Nephron (organoid): ENCODE results near the gene GRPEL1.
"Not testable (repeated sequence)": the region's sequence is repeated elsewhere in the genome, so short reads cannot be mapped to it uniquely, and the experiment has no call there.

Experiments
- H3K27ac Mint-ChIP-seq, 3 experiments: 2 replicates each; pipeline ENCODE4 v1.8.0; 2020; ENCODE audit warnings: mixed read lengths in 3 of 3, mild to moderate bottlenecking in 2 of 3, moderate library complexity in 1 of 3
- H3K27me3 Mint-ChIP-seq: 2 replicates; pipeline ENCODE4 v1.8.0; 2021; ENCODE audit warnings: low read depth, mild to moderate bottlenecking, moderate library complexity, mixed read lengths
- H3K36me3 Mint-ChIP-seq: 2 replicates; pipeline ENCODE4 v1.8.0; 2020; ENCODE audit warnings: low read depth, mixed read lengths
- H3K4me1 Mint-ChIP-seq: 2 replicates; pipeline ENCODE4 v1.8.0; 2020; ENCODE audit warnings: mixed read lengths
- H3K4me3 Mint-ChIP-seq, 3 experiments: 2 replicates each; pipeline ENCODE4 v1.8.0; 2020; ENCODE audit warnings: mild to moderate bottlenecking in 3 of 3, mixed read lengths in 3 of 3, moderate library complexity in 2 of 3
- H3K9me3 Mint-ChIP-seq: 2 replicates; pipeline ENCODE4 v1.8.0; 2020; ENCODE audit warnings: mixed read lengths
- TF ChIP-seq, protein P1 (sequence below), 3 experiments: fragments of 200-600 bp; sonication (generic); IDR thresholded peaks; one replicate each; pipeline ENCODE4 v1.5.0; 2021; ENCODE audit warnings: antibody characterized with exemption in 3 of 3; ENCODE audit not compliant: unreplicated experiment in 3 of 3

GRPEL1 gene

DNA sequence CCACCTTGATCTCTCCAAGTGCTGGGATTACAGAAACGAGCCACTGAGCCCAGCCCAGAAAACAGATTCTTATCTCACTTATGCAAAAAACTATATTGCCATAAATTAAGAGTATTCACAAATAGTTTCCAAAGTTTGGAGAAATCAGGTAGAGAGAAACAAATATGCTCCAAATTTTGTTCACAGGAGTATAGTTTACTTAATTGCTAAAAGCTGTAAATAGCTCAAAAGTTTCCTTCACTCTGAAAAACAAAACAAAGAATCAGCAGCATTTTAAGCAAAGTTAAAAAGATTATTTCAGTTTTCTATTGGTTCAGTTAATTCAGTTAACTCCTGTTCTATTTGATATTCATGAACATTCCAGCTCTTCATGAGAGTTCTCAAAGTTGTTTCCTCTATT, 18.5 kb upstream of the GRPEL1 start:
- no peak overlapping the region for H3K27ac Mint-ChIP-seq
- H3K4me1 Mint-ChIP-seq = peaks cover 16% of the 10 kb centered on the region
- peaks cover 10% of the 10 kb centered on the region for H3K9me3 Mint-ChIP-seq
- TF ChIP-seq, protein P1, sequence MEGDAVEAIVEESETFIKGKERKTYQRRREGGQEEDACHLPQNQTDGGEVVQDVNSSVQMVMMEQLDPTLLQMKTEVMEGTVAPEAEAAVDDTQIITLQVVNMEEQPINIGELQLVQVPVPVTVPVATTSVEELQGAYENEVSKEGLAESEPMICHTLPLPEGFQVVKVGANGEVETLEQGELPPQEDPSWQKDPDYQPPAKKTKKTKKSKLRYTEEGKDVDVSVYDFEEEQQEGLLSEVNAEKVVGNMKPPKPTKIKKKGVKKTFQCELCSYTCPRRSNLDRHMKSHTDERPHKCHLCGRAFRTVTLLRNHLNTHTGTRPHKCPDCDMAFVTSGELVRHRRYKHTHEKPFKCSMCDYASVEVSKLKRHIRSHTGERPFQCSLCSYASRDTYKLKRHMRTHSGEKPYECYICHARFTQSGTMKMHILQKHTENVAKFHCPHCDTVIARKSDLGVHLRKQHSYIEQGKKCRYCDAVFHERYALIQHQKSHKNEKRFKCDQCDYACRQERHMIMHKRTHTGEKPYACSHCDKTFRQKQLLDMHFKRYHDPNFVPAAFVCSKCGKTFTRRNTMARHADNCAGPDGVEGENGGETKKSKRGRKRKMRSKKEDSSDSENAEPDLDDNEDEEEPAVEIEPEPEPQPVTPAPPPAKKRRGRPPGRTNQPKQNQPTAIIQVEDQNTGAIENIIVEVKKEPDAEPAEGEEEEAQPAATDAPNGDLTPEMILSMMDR (IDR thresholded peaks at IDR 0.05; ENCODE audit: unreplicated experiment in 3 of 3) = no peak
- H3K4me3 Mint-ChIP-seq = no peak overlapping the region
- H3K36me3 Mint-ChIP-seq = no peaks in the 10 kb centered on the region
- peaks cover 8% of the 10 kb centered on the region for H3K27me3 Mint-ChIP-seq

DNA sequence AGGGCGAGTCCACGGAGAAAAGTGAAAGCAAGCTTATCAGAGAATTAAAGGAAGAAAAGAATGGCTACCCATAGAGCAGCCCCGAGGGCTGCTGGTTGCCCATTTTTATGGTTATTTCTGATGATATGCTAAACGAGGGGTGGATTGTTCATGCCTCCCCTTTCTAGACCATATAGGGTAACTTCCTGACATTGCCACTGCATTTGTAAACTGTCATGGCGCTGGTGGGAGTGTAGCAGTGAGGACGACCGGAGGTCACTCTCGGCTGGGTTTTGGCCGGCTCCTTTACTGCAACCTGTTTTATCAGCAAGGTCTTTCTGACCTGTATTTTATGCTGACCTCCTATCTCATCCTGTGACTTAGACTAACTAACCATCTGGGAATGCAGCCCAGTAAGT, 16.7 kb upstream of the GRPEL1 start:
- H3K36me3 Mint-ChIP-seq, H3K4me3 Mint-ChIP-seq, H3K4me1 Mint-ChIP-seq, H3K27ac Mint-ChIP-seq: not testable (repeated sequence)
- H3K9me3 Mint-ChIP-seq = peaks cover 24% of the 10 kb centered on the region
- H3K27me3 Mint-ChIP-seq = peaks cover 12% of the 10 kb centered on the region

DNA sequence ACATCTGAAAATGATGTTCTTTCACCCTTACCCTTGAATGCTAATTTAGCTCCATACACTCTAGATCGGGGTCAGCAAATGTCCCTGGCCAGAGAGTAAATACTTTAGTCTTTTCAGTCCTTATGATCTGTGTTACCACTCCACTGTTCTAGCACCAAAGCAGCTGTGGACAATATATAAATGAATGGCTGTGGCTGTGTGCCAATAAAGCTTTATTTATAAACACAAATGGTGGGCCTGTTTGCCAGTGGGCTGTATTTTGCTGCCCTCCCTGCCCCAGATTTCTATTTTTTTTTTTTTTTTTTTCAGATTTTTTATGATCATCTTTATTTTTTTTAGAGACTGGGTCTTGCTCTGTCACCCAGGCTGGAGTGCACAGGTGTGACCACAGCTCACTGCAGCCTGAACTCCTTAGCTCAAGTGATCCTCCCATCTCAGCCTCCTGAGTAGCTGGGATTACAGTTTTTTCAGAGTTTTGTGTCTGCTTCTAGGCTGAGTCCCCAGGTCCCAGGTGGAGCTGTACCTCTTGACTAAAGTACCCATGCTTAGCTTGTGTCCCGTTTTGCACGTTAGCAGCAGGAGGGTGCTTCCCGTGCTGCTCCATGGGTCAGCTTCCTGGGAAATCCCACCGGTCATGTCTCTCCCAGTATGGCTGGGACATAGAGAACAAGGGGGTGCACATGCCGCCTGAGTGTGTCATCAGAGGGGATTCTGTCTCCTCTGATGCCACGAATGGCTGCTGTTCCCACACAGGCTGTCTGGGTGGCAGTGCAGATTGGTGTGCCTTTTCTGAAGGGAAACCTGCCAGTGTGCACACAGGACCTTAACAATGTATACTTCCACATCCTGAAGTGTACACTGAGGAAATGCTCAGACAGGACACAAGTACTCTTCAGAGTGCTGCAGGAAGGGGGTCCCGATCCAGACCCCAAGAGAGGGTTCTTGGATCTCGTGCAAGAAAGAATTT, 16.0 kb upstream of the GRPEL1 start:
- TF ChIP-seq, protein P1 (IDR thresholded peaks at IDR 0.05; ENCODE audit: unreplicated experiment in 3 of 3) = no peak
- H3K27ac Mint-ChIP-seq = no peak overlapping the region
- H3K4me1 Mint-ChIP-seq = peaks cover 2% of the 10 kb centered on the region
- no peak overlapping the region for H3K4me3 Mint-ChIP-seq
- no peaks in the 10 kb centered on the region for H3K36me3 Mint-ChIP-seq
- H3K27me3 Mint-ChIP-seq = peaks cover 12% of the 10 kb centered on the region
- H3K9me3 Mint-ChIP-seq = peaks cover 28% of the 10 kb centered on the region

DNA sequence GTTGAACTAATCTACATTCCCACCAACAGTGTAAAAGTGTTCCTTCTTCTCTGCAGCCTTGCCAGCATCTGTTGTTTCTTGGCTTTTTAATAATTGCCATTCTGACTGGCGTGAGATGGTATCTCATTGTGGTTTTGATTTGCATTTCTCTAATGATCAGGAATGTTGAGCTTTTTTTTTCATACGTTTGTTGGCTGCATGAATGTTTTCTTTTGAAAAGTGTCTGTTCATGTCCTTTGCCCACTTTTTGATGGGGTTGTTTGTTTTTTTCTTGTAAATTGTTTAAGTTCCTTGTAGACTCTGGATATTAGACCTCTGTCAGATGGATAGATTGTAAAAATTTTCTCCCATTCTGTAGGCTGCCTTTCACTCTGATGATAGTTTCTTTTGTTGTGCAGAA, 12.0 kb upstream of the GRPEL1 start:
- Mint-ChIP-seq H3K27me3 (peaks cover 12% of the 10 kb centered on the region), H3K9me3 (peaks cover 20% of the 10 kb centered on the region)
- H3K4me3 Mint-ChIP-seq, H3K36me3 Mint-ChIP-seq, H3K4me1 Mint-ChIP-seq, H3K27ac Mint-ChIP-seq: not testable (repeated sequence)

DNA sequence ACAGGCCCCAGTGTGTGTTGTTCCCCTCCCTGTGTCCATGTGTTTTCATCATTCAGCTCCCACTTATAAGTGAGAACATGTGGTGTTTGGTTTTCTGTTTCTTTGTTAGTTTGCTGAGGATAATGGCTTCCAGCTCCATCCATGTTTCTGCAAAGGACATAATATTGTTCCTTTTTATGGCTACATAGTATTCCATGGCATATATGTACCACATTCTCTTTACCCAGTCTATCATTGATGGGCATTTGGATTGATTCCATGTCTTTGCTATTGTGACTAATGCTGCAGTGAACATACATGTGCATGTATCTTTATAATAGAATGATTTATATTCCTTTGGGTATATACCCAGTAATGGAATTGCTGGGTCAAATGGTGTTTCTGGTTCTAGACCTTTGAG, 11.6 kb upstream of the GRPEL1 start:
- H3K4me3 Mint-ChIP-seq, H3K4me1 Mint-ChIP-seq, H3K36me3 Mint-ChIP-seq, H3K27ac Mint-ChIP-seq: not testable (repeated sequence)
- Mint-ChIP-seq H3K27me3 (peaks cover 12% of the 10 kb centered on the region), H3K9me3 (peaks cover 19% of the 10 kb centered on the region)

DNA sequence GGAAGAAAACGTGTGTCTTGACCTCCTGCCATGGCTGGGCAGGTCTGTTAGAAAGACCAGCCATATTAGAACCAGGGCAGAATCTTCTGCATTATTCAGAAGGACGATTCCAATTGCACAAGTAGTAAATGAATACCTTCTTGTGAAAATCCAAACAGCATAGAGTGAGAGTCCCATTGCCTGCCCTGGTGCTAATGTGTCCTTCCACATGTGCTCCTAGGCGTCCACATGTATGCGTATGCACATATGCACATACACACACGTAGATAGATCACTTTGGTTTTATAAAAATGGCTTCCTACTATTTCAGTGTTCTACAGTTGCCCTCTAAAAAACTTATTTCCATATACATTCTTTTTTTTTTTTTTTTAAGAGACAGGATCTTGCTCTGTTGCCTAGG, 10.2 kb upstream of the GRPEL1 start:
- no peak overlapping the region for H3K27ac Mint-ChIP-seq
- H3K36me3 Mint-ChIP-seq = no peaks in the 10 kb centered on the region
- TF ChIP-seq, protein P1 (IDR thresholded peaks at IDR 0.05; ENCODE audit: unreplicated experiment in 3 of 3) = no peak

DNA sequence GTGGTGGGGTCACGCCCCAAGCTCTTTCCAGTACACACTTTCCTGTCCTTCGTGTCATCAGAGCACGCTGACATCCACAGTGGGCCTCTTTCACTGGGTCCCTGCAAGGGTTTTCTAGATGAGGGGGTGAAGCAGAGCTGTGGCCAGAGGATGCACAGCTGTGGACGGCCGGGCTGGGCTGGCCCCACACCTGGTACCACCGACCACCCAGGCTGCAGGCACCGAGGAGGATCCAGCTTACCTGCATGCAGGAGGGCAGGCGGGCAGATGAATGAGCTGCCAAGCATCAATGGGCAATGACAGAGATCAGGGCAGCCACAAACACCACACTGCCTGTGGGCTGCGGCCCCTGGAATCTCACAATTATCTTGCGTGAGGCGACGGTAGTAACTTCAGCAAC, 9.5 kb upstream of the GRPEL1 start:
- no peaks in the 10 kb centered on the region for H3K36me3 Mint-ChIP-seq
- TF ChIP-seq, protein P1 (IDR thresholded peaks at IDR 0.05; ENCODE audit: unreplicated experiment in 3 of 3) = no peak
- H3K4me3 Mint-ChIP-seq = no peak overlapping the region
- peaks cover 5% of the 10 kb centered on the region for H3K4me1 Mint-ChIP-seq
- peaks cover 19% of the 10 kb centered on the region for H3K9me3 Mint-ChIP-seq
- H3K27me3 Mint-ChIP-seq = peaks cover 8% of the 10 kb centered on the region
- H3K27ac Mint-ChIP-seq = no peak overlapping the region

More for the DNA sequence above, 10.2 kb upstream of the GRPEL1 start:
- peaks cover 8% of the 10 kb centered on the region for H3K27me3 Mint-ChIP-seq
- peaks cover 5% of the 10 kb centered on the region for H3K4me1 Mint-ChIP-seq
- H3K4me3 Mint-ChIP-seq = no peak overlapping the region
- H3K9me3 Mint-ChIP-seq = peaks cover 19% of the 10 kb centered on the region
